Panc1 (cell line): Measurements from ENCODE around the gene PINK1. TPM values are rescaled to one million over a fixed set of nuclear protein-coding genes. Genes with fewer than 3 reads are reported as not detected.

Experiments used
- ATAC-seq: fragments of 200-7000 bp; cut with Tn5 transposase; 2 replicates; pipeline ENCODE4 v1.9.1; 2020; ENCODE audit warnings: mild to moderate bottlenecking, moderate library complexity
- BruUV-seq: library from RNA; stranded (reverse); fragments of 400-500 nt; replicated peaks from 2 replicates; lab custom pipeline; 2021; lab: Mats Ljungman, UMichigan
- CTCF ChIA-PET: fragments of 300-600 bp; sonication (Branson Sonifier 250); formaldehyde crosslinking; loops from one replicate; lab custom pipeline; 2022; ENCODE audit warnings: antibody characterized with exemption; lab: Charles Lee
- POLR2A ChIA-PET: fragments of 300-600 bp; sonication (Branson Sonifier 250); formaldehyde crosslinking; loops from one replicate; lab custom pipeline; 2022; ENCODE audit warnings: antibody characterized with exemption; lab: Charles Lee
- DNase-seq: peaks from one replicate; pipeline ENCODE4 v3.0.0-alpha.2; 2010; ENCODE audit warnings: low read depth, low spot score
- H3K27ac ChIP-seq: 2 replicates; pipeline ENCODE4 v1.5.1; 2011; ENCODE audit warnings: mild to moderate bottlenecking, low read length, inconsistent platforms
- H3K27me3 ChIP-seq: fragments of 200-500 bp; sonication (Bioruptor generic); 2 replicates; pipeline ENCODE4 v1.6.0; 2014; ENCODE audit warnings: low read length, inconsistent platforms; ENCODE audit not compliant: control insufficient read depth, insufficient read depth
- H3K36me3 ChIP-seq: fragments of 200-500 bp; sonication (Bioruptor generic); 2 replicates; pipeline ENCODE4 v1.5.1; 2014; ENCODE audit warnings: inconsistent platforms, mild to moderate bottlenecking, low read length, moderate library complexity; ENCODE audit not compliant: control insufficient read depth, insufficient read depth
- H3K4me1 ChIP-seq: 2 replicates; pipeline ENCODE4 v1.5.1; 2011; ENCODE audit warnings: inconsistent platforms, mild to moderate bottlenecking, low read length, moderate library complexity; ENCODE audit not compliant: control insufficient read depth, insufficient read depth
- H3K4me3 ChIP-seq, 2 experiments: 2 replicates each; pipeline ENCODE4 v1.5.1; 2011 to 2012; ENCODE audit warnings: low read depth in 2 of 2, low read length in 2 of 2, mild to moderate bottlenecking in 2 of 2, inconsistent platforms in 1 of 2, moderate library complexity in 1 of 2
- H3K9me3 ChIP-seq: fragments of 200-500 bp; sonication (Bioruptor generic); 2 replicates; pipeline ENCODE4 v1.5.1; 2014; ENCODE audit warnings: low read depth, mild to moderate bottlenecking, inconsistent platforms, low read length, moderate library complexity; ENCODE audit not compliant: control insufficient read depth, insufficient read depth
- CTCF ChIP-seq: fragments of 450-650 bp; IDR thresholded peaks from 2 replicates; pipeline ENCODE4 v1.5.1; 2017; ENCODE audit warnings: mild to moderate bottlenecking
- POLR2AphosphoS5 ChIP-seq: IDR thresholded peaks from 2 replicates; pipeline ENCODE4 v1.6.1; 2012; ENCODE audit warnings: mild to moderate bottlenecking, low read depth, low read length, moderate library complexity
- SIN3A ChIP-seq: IDR thresholded peaks from 2 replicates; pipeline ENCODE4 v1.6.1; 2012; ENCODE audit warnings: low read depth, mild to moderate bottlenecking, low read length, moderate library complexity, borderline replicate concordance; ENCODE audit not compliant: insufficient read depth
- TCF7L2 ChIP-seq: IDR thresholded peaks from 2 replicates; pipeline ENCODE4 v1.6.1; 2011; ENCODE audit warnings: mild to moderate bottlenecking, low read depth, low read length, inconsistent platforms
- in situ Hi-C: cut with HindIII; loops from 2 replicates; pipeline ENCODE4 v1.10.0; 2016; ENCODE audit warnings: low sequenced_read_pairs, low pct_unique_long_range_greater_than_20kb
- intact Hi-C: fragments of 100-400 bp; cut with micrococcal nuclease; formaldehyde crosslinking; loops from one replicate; pipeline ENCODE4 v1.10.0; 2022; ENCODE audit not compliant: unreplicated experiment
- total RNA-seq: library from RNA; stranded (reverse); gene quantifications from one replicate; pipeline ENCODE4 v1.2.1, GENCODE V29; 2021; ENCODE audit not compliant: unreplicated experiment
- TF ChIP-seq, protein P1 (sequence below), 2 experiments: IDR thresholded peaks; 2 replicates each; pipeline ENCODE4 v1.6.1; 2011 to 2012; ENCODE audit warnings: low read depth in 2 of 2, control low read depth in 1 of 2, low read length in 1 of 2, mild to moderate bottlenecking in 1 of 2, moderate library complexity in 1 of 2; ENCODE audit not compliant: insufficient read depth in 1 of 2

Gene PINK1
- total RNA-seq, 1 experiment from 2014 or later = 32.1 TPM

GRCh38 chr1:20693623-20694022 lies 60.4 kb downstream of the PINK1 start:
- in situ Hi-C loops = no loop called here
- Histone ChIP-seq H3K36me3 (no peaks in the 10 kb centered on the region), H3K27ac (no peak overlapping the region), H3K4me3 (no peak overlapping the region), H3K4me1 (peaks cover 5% of the 10 kb centered on the region), H3K9me3 (no peaks in the 10 kb centered on the region), H3K27me3 (no peaks in the 10 kb centered on the region)
- intact Hi-C loops = no loop called here
- TF ChIP-seq, protein P1, sequence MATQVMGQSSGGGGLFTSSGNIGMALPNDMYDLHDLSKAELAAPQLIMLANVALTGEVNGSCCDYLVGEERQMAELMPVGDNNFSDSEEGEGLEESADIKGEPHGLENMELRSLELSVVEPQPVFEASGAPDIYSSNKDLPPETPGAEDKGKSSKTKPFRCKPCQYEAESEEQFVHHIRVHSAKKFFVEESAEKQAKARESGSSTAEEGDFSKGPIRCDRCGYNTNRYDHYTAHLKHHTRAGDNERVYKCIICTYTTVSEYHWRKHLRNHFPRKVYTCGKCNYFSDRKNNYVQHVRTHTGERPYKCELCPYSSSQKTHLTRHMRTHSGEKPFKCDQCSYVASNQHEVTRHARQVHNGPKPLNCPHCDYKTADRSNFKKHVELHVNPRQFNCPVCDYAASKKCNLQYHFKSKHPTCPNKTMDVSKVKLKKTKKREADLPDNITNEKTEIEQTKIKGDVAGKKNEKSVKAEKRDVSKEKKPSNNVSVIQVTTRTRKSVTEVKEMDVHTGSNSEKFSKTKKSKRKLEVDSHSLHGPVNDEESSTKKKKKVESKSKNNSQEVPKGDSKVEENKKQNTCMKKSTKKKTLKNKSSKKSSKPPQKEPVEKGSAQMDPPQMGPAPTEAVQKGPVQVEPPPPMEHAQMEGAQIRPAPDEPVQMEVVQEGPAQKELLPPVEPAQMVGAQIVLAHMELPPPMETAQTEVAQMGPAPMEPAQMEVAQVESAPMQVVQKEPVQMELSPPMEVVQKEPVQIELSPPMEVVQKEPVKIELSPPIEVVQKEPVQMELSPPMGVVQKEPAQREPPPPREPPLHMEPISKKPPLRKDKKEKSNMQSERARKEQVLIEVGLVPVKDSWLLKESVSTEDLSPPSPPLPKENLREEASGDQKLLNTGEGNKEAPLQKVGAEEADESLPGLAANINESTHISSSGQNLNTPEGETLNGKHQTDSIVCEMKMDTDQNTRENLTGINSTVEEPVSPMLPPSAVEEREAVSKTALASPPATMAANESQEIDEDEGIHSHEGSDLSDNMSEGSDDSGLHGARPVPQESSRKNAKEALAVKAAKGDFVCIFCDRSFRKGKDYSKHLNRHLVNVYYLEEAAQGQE (IDR thresholded peaks at IDR 0.05; ENCODE audit: insufficient read depth in 1 of 2, low read depth in 2 of 2, low read length in 1 of 2) = no peak
- TF ChIP-seq SIN3A = no peak
- no peak for TF ChIP-seq POLR2AphosphoS5
- no peak for TF ChIP-seq CTCF
- no peak for TF ChIP-seq TCF7L2
- POLR2A ChIA-PET = no interaction called here
- no TSS peak for BruUV-seq
- DNase-seq = no peak
- ATAC-seq = no peak
- CTCF ChIA-PET = no interaction called here

DNA sequence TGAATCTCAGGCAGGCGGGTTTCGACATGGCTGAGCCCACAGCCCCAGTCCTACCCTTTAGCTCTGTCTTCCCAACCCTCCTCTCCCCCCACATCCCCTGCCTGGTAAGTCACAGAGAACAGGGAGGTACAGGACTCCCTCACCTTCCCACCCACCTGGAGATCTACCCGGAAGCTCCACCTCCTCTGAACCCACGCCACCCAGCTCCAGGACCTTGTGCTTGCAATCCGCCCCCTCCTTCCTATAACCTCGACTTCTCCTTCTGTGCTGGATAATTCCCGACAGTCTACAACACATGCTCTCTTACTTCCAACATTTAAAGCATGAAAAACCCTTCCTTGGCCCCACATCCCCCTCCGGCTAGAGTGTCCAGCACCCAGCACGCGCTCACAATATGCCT lies 62.3 kb downstream of the PINK1 start:
- no peak for ATAC-seq
- in situ Hi-C loops (no loop called here), intact Hi-C loops (loop anchor here (5.0 kb wide), 1 partner anchor 502 kb away; no protein-coding TSS in a partner anchor)
- H3K4me3 ChIP-seq = no peak overlapping the region
- ChIA-PET POLR2A (no interaction called here), CTCF (interaction anchor here (1.0 kb wide), 1 partner anchor 500 kb away, joined by 3 read pairs; no protein-coding TSS in a partner anchor)
- no peaks in the 10 kb centered on the region for H3K36me3 ChIP-seq
- H3K4me1 ChIP-seq = peaks cover 5% of the 10 kb centered on the region
- H3K27me3 ChIP-seq = no peaks in the 10 kb centered on the region
- TF ChIP-seq, protein P1 (IDR thresholded peaks at IDR 0.05; ENCODE audit: insufficient read depth in 1 of 2, low read depth in 2 of 2, low read length in 1 of 2) = no peak
- no peak for TF ChIP-seq SIN3A
- no peak overlapping the region for H3K27ac ChIP-seq
- BruUV-seq = no TSS peak
- no peaks in the 10 kb centered on the region for H3K9me3 ChIP-seq
- no peak for DNase-seq
